HEK293 (cell line): Measurements from ENCODE around the gene PASK.

Source experiments
- BCL11B ChIP-seq: fragments of 450-650 bp; formaldehyde crosslinking; IDR thresholded peaks from 2 replicates; pipeline ENCODE4 v1.5.1; 2016; ENCODE audit warnings: low read depth, missing biosample characterization, missing genetic modification characterization
- GFI1B ChIP-seq: fragments of 450-650 bp; formaldehyde crosslinking; IDR thresholded peaks from 2 replicates; pipeline ENCODE4 v1.5.1; 2016; ENCODE audit warnings: missing biosample characterization, missing genetic modification characterization
- GLIS1 ChIP-seq: fragments of 450-650 bp; formaldehyde crosslinking; IDR thresholded peaks from 2 replicates; pipeline ENCODE4 v1.5.1; 2016; ENCODE audit warnings: missing biosample characterization, missing genetic modification characterization
- HOXA7 ChIP-seq: sonication (generic); formaldehyde crosslinking; IDR thresholded peaks from 2 replicates; pipeline ENCODE4 v1.8.1; 2022; ENCODE audit warnings: missing genetic modification reagents, borderline replicate concordance
- IKZF3 ChIP-seq: fragments of 450-650 bp; IDR thresholded peaks from 2 replicates; pipeline ENCODE4 v1.5.0; 2018; ENCODE audit warnings: missing biosample characterization, mild to moderate bottlenecking, missing genetic modification characterization, moderate library complexity
- MEIS1 ChIP-seq: sonication (generic); formaldehyde crosslinking; IDR thresholded peaks from 2 replicates; pipeline ENCODE4 v1.8.1; 2022; ENCODE audit warnings: missing genetic modification reagents, mild to moderate bottlenecking, borderline replicate concordance
- PRDM1 ChIP-seq: fragments of 450-650 bp; formaldehyde crosslinking; IDR thresholded peaks from 2 replicates; pipeline ENCODE4; 2016; ENCODE audit warnings: missing biosample characterization, missing genetic modification characterization
- REPIN1 ChIP-seq: fragments of 450-650 bp; formaldehyde crosslinking; IDR thresholded peaks from 2 replicates; pipeline ENCODE4 v1.5.1; 2017; ENCODE audit warnings: missing biosample characterization, missing genetic modification characterization, low read depth
- ZIC2 ChIP-seq: fragments of 450-650 bp; formaldehyde crosslinking; IDR thresholded peaks from 2 replicates; pipeline ENCODE4 v1.5.1; 2016; ENCODE audit warnings: missing biosample characterization, missing genetic modification characterization
- ZNF140 ChIP-seq: fragments of 450-650 bp; formaldehyde crosslinking; IDR thresholded peaks from 2 replicates; pipeline ENCODE4 v1.5.1; 2016; ENCODE audit warnings: missing biosample characterization, missing genetic modification characterization
- ZNF16 ChIP-seq: fragments of 450-650 bp; formaldehyde crosslinking; IDR thresholded peaks from 2 replicates; pipeline ENCODE4 v1.5.1; 2016; ENCODE audit warnings: low read depth, missing biosample characterization, missing genetic modification characterization
- ZNF274 ChIP-seq, 2 experiments: fragments of 200-500 bp in 1 of 2; fragments of 450-650 bp in 1 of 2; sonication (Bioruptor generic) in 1 of 2; formaldehyde crosslinking in 1 of 2; IDR thresholded peaks; 2 replicates each; pipeline versions ENCODE4 v1.5.1 to v1.6.1; 2014 to 2016; ENCODE audit warnings: borderline replicate concordance in 1 of 2, inconsistent platforms in 1 of 2, low read length in 1 of 2, missing biosample characterization in 1 of 2, missing genetic modification characterization in 1 of 2
- ZNF366 ChIP-seq: fragments of 450-650 bp; formaldehyde crosslinking; conservative IDR thresholded peaks from 2 replicates; pipeline ENCODE4 v1.5.1; 2016; ENCODE audit warnings: missing biosample characterization, missing genetic modification characterization
- ZNF404 ChIP-seq: fragments of 450-650 bp; formaldehyde crosslinking; IDR thresholded peaks from 2 replicates; pipeline ENCODE4 v1.5.1; 2017; ENCODE audit warnings: missing biosample characterization, missing genetic modification characterization
- ZNF548 ChIP-seq: fragments of 450-650 bp; formaldehyde crosslinking; IDR thresholded peaks from 2 replicates; pipeline ENCODE4 v1.5.1; 2016; ENCODE audit warnings: missing biosample characterization, missing genetic modification characterization
- ZNF600 ChIP-seq: fragments of 450-650 bp; formaldehyde crosslinking; IDR thresholded peaks from 2 replicates; pipeline ENCODE4 v1.5.1; 2016; ENCODE audit warnings: missing biosample characterization, missing genetic modification characterization
- ZNF768 ChIP-seq: fragments of 450-650 bp; formaldehyde crosslinking; IDR thresholded peaks from 2 replicates; pipeline ENCODE4 v1.5.1; 2018; ENCODE audit warnings: missing biosample characterization, mild to moderate bottlenecking, missing genetic modification characterization
- ZNF776 ChIP-seq: fragments of 450-650 bp; formaldehyde crosslinking; IDR thresholded peaks from 2 replicates; pipeline ENCODE4 v1.5.0; 2017; ENCODE audit warnings: missing biosample characterization, missing genetic modification characterization, borderline replicate concordance
- ZNF777 ChIP-seq: fragments of 450-650 bp; formaldehyde crosslinking; IDR thresholded peaks from 2 replicates; pipeline ENCODE4 v1.5.1; 2017; ENCODE audit warnings: missing biosample characterization, missing genetic modification characterization, borderline replicate concordance
- ZNF830 ChIP-seq: fragments of 450-650 bp; IDR thresholded peaks from 2 replicates; pipeline ENCODE4 v1.5.0; 2018; ENCODE audit warnings: missing biosample characterization, missing genetic modification characterization, low read depth, mild to moderate bottlenecking, moderate library complexity
- ZXDB ChIP-seq: fragments of 450-650 bp; formaldehyde crosslinking; IDR thresholded peaks from 2 replicates; pipeline ENCODE4 v1.5.1; 2016; ENCODE audit warnings: missing biosample characterization, missing genetic modification characterization
- TF ChIP-seq, protein P1 (sequence below): fragments of 450-650 bp; formaldehyde crosslinking; IDR thresholded peaks from 2 replicates; pipeline ENCODE4 v1.5.1; 2016; ENCODE audit warnings: missing biosample characterization, missing genetic modification characterization
- TF ChIP-seq, protein P2 (sequence below): fragments of 450-650 bp; formaldehyde crosslinking; IDR thresholded peaks from 2 replicates; pipeline ENCODE4 v1.5.1; 2016; ENCODE audit warnings: missing biosample characterization, missing genetic modification characterization
- TF ChIP-seq, protein P3 (sequence below): fragments of 450-650 bp; formaldehyde crosslinking; IDR thresholded peaks from 2 replicates; pipeline ENCODE4 v1.5.1; 2016; ENCODE audit warnings: missing biosample characterization, missing genetic modification characterization
- TF ChIP-seq, protein P4 (sequence below): fragments of 450-650 bp; formaldehyde crosslinking; IDR thresholded peaks from 2 replicates; pipeline ENCODE4 v1.5.1; 2016; ENCODE audit warnings: missing biosample characterization, missing genetic modification characterization
- TF ChIP-seq, protein P5 (sequence below): fragments of 450-650 bp; formaldehyde crosslinking; IDR thresholded peaks from 2 replicates; pipeline ENCODE4 v1.5.1; 2016; ENCODE audit warnings: missing biosample characterization, missing genetic modification characterization
- TF ChIP-seq, protein P6 (sequence below): fragments of 450-650 bp; formaldehyde crosslinking; IDR thresholded peaks from 2 replicates; pipeline ENCODE4 v1.5.1; 2016; ENCODE audit warnings: missing biosample characterization, missing genetic modification characterization

PASK gene

DNA sequence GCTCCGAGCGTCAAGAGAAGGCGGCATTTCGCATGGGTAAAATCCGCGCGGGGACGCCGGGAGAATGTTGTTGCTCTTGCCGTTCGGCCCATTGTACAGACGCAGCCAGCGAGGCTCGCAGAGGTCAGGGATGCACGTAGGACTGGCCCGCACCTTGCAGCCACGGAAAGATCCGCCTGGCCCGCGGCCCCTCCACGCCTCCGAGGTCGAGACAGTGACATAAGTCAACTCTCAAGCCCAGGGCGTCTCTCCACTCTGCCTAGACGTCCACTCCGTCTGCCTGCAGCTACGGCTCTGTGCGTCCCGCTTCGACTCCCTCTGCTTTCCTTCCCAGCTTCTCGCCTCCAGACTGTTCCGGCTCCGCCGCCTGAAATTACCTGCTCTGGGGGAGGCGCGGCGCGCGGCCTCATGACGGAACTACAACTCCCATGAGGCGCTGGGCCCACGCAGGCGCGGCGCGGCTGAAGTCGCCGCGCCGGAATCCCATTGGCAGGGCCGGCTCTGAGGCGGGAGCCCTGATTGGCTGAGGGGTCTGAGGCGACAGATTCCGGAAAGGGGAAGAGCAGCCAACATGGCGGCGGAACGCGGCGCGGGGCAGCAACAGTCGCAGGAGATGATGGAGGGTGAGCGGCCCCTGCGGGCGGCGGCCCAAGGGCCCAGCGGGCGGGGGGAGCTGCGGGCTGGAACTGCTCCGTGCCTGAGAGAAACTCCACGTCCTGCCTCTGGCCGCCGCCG, 820 bp upstream of the PASK start, which contains the start of gene PPP1R7 (continued):
- TF ChIP-seq ZNF548 (tag by site-specific recombination) (peak; percentile 49; the same call in 1 of the 2 replicates), ZNF600 (tag by site-specific recombination) (peak; percentile 97), ZNF404 (no peak), ZNF274 (IDR thresholded peaks at IDR 0.05; ENCODE audit: low read length) (no peak), ZNF274 (tag by site-specific recombination; IDR thresholded peaks at IDR 0.05; ENCODE audit: borderline replicate concordance) (no peak), REPIN1 (peak; percentile 90; the same call in 1 of the 2 replicates), BCL11B (tag by site-specific recombination) (0 out of 2 replicates have a peak, but pooled peaks have one; percentile 59), MEIS1 (CRISPR knock-in tag) (no peak), PRDM1 (no peak), GLIS1 (tag by site-specific recombination) (0 out of 2 replicates have a peak, but pooled peaks have one; percentile 16), ZNF16 (tag by site-specific recombination) (no peak), ZIC2 (tag by site-specific recombination) (no peak), GFI1B (tag by site-specific recombination) (no peak), HOXA7 (CRISPR knock-in tag) (no peak), ZNF768 (peak; percentile 47; the same call in 1 of the 2 replicates), ZXDB (no peak; the same call in none of the 2 replicates), ZNF830 (no peak), ZNF776 (tag by site-specific recombination) (no peak), ZNF366 (peak; percentile 66), ZNF777 (tag by site-specific recombination) (0 out of 2 replicates have a peak, but pooled peaks have one; percentile 60), IKZF3 (tag by site-specific recombination) (peak; percentile 93), ZNF140 (tag by site-specific recombination) (no peak)
- TF ChIP-seq, protein P1, sequence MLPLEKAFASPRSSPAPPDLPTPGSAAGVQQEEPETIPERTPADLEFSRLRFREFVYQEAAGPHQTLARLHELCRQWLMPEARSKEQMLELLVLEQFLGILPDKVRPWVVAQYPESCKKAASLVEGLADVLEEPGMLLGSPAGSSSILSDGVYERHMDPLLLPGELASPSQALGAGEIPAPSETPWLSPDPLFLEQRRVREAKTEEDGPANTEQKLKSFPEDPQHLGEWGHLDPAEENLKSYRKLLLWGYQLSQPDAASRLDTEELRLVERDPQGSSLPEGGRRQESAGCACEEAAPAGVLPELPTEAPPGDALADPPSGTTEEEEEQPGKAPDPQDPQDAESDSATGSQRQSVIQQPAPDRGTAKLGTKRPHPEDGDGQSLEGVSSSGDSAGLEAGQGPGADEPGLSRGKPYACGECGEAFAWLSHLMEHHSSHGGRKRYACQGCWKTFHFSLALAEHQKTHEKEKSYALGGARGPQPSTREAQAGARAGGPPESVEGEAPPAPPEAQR (tag by site-specific recombination), result no peak
- TF ChIP-seq, protein P2, sequence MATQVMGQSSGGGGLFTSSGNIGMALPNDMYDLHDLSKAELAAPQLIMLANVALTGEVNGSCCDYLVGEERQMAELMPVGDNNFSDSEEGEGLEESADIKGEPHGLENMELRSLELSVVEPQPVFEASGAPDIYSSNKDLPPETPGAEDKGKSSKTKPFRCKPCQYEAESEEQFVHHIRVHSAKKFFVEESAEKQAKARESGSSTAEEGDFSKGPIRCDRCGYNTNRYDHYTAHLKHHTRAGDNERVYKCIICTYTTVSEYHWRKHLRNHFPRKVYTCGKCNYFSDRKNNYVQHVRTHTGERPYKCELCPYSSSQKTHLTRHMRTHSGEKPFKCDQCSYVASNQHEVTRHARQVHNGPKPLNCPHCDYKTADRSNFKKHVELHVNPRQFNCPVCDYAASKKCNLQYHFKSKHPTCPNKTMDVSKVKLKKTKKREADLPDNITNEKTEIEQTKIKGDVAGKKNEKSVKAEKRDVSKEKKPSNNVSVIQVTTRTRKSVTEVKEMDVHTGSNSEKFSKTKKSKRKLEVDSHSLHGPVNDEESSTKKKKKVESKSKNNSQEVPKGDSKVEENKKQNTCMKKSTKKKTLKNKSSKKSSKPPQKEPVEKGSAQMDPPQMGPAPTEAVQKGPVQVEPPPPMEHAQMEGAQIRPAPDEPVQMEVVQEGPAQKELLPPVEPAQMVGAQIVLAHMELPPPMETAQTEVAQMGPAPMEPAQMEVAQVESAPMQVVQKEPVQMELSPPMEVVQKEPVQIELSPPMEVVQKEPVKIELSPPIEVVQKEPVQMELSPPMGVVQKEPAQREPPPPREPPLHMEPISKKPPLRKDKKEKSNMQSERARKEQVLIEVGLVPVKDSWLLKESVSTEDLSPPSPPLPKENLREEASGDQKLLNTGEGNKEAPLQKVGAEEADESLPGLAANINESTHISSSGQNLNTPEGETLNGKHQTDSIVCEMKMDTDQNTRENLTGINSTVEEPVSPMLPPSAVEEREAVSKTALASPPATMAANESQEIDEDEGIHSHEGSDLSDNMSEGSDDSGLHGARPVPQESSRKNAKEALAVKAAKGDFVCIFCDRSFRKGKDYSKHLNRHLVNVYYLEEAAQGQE (tag by site-specific recombination), result 0 out of 2 replicates have a peak, but pooled peaks have one; percentile 12
- TF ChIP-seq, protein P3, sequence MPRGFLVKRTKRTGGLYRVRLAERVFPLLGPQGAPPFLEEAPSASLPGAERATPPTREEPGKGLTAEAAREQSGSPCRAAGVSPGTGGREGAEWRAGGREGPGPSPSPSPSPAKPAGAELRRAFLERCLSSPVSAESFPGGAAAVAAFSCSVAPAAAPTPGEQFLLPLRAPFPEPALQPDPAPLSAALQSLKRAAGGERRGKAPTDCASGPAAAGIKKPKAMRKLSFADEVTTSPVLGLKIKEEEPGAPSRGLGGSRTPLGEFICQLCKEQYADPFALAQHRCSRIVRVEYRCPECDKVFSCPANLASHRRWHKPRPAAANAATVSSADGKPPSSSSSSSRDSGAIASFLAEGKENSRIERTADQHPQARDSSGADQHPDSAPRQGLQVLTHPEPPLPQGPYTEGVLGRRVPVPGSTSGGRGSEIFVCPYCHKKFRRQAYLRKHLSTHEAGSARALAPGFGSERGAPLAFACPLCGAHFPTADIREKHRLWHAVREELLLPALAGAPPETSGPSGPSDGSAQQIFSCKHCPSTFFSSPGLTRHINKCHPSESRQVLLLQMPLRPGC (tag by site-specific recombination), result 0 out of 2 replicates have a peak, but pooled peaks have one; percentile 30
- TF ChIP-seq, protein P4, sequence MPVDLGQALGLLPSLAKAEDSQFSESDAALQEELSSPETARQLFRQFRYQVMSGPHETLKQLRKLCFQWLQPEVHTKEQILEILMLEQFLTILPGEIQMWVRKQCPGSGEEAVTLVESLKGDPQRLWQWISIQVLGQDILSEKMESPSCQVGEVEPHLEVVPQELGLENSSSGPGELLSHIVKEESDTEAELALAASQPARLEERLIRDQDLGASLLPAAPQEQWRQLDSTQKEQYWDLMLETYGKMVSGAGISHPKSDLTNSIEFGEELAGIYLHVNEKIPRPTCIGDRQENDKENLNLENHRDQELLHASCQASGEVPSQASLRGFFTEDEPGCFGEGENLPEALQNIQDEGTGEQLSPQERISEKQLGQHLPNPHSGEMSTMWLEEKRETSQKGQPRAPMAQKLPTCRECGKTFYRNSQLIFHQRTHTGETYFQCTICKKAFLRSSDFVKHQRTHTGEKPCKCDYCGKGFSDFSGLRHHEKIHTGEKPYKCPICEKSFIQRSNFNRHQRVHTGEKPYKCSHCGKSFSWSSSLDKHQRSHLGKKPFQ, result no peak
- TF ChIP-seq, protein P5, sequence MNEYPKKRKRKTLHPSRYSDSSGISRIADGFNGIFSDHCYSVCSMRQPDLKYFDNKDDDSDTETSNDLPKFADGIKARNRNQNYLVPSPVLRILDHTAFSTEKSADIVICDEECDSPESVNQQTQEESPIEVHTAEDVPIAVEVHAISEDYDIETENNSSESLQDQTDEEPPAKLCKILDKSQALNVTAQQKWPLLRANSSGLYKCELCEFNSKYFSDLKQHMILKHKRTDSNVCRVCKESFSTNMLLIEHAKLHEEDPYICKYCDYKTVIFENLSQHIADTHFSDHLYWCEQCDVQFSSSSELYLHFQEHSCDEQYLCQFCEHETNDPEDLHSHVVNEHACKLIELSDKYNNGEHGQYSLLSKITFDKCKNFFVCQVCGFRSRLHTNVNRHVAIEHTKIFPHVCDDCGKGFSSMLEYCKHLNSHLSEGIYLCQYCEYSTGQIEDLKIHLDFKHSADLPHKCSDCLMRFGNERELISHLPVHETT, result peak; percentile 81
- TF ChIP-seq, protein P6, sequence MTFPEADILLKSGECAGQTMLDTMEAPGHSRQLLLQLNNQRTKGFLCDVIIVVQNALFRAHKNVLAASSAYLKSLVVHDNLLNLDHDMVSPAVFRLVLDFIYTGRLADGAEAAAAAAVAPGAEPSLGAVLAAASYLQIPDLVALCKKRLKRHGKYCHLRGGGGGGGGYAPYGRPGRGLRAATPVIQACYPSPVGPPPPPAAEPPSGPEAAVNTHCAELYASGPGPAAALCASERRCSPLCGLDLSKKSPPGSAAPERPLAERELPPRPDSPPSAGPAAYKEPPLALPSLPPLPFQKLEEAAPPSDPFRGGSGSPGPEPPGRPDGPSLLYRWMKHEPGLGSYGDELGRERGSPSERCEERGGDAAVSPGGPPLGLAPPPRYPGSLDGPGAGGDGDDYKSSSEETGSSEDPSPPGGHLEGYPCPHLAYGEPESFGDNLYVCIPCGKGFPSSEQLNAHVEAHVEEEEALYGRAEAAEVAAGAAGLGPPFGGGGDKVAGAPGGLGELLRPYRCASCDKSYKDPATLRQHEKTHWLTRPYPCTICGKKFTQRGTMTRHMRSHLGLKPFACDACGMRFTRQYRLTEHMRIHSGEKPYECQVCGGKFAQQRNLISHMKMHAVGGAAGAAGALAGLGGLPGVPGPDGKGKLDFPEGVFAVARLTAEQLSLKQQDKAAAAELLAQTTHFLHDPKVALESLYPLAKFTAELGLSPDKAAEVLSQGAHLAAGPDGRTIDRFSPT (tag by site-specific recombination), result no peak
